Measurements from ENCODE around the gene MACF1.

Gene MACF1

GRCh38 chr1:39301606-39302005 is 97.1 kb downstream of the MACF1 start:
- TF ChIP-seq CTCF (IDR thresholded peaks at IDR 0.05): no peak
- DNase-seq (ENCODE audit: low spot score): no peak
- no peak overlapping the region for H3K27ac ChIP-seq
- no peak overlapping the region for H3K4me3 ChIP-seq

- TF ChIP-seq CTCF (IDR thresholded peaks at IDR 0.05): no peak
- Histone ChIP-seq H3K4me3 (no peak overlapping the region), H3K27ac (no peak overlapping the region)
- DNase-seq (ENCODE audit: low spot score): no peak
These were observed 101.1 kb downstream of the MACF1 start for GRCh38 chr1:39305555-39305954.

- no peak for DNase-seq (ENCODE audit: low spot score)
- no peak overlapping the region for H3K4me3 ChIP-seq
- H3K27ac ChIP-seq: no peak overlapping the region
- TF ChIP-seq CTCF (IDR thresholded peaks at IDR 0.05): no peak
These were observed 105.5 kb downstream of the MACF1 start for GRCh38 chr1:39310015-39310414.

- TF ChIP-seq CTCF (IDR thresholded peaks at IDR 0.05): no peak
- no peak for DNase-seq (ENCODE audit: low spot score)
- Histone ChIP-seq H3K4me3 (no peak overlapping the region), H3K27ac (no peak overlapping the region)
These were observed 106.2 kb downstream of the MACF1 start for GRCh38 chr1:39310691-39311090.

GRCh38 chr1:39317111-39317510 is 112.6 kb downstream of the MACF1 start:
- no peak for DNase-seq (ENCODE audit: low spot score)

GRCh38 chr1:39317910-39318633 is 113.6 kb downstream of the MACF1 start:
- Histone ChIP-seq H3K4me3 (no peak overlapping the region), H3K27ac (peak overlapping the region in 1 of 2 donors; percentile 37)
- DNase-seq (ENCODE audit: low spot score): no peak
- no peak for TF ChIP-seq CTCF (IDR thresholded peaks at IDR 0.05)

More at GRCh38 chr1:39317111-39317510, 112.6 kb downstream of the MACF1 start:
- no peak for TF ChIP-seq CTCF (IDR thresholded peaks at IDR 0.05)
- H3K27ac ChIP-seq: no peak overlapping the region
- H3K4me3 ChIP-seq: no peak overlapping the region

- TF ChIP-seq CTCF (IDR thresholded peaks at IDR 0.05): no peak
- Histone ChIP-seq H3K4me3 (no peak overlapping the region), H3K27ac (no peak overlapping the region)
- DNase-seq (ENCODE audit: low spot score): no peak
These were observed 117.5 kb downstream of the MACF1 start for GRCh38 chr1:39321979-39322378.
